ENCODE data around the gene RPTOR.
"Not testable (repeated sequence)": the region's sequence is repeated elsewhere in the genome, so short reads cannot be mapped to it uniquely, and the experiment has no call there.

DNA sequence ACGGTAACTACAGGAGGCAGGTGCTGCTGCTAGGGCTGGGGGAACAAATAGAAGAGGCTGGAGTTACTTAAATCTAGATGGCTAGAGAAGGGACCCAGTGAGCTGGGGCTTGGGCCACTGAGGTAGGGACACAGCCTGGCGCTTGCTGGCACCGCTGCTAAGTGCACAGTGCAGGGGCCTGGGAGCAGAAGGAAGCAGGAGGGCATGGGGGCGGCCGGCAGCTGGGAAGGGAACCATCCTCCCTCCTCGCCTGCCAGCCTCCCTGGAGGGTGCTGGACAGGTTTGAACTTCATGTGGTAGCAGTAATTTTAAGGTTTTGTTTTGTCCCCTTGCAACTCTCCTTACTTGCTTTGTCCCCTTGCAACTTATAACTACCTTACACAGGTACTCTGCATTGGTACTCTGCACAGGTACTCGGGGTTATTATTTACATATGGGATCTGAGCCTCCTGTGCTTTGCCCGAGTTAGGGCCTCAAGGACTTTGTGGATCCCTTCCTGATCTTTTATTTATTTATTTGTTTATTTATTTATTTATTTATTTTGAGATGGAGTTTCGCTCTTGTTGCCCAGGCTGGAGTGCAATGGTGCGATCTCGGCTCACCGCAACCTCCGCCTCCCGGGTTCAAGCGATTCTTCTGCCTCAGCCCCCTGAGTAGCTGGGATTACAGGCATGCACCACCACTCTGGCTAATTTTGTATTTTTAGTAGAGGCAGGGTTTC, 34.2 kb downstream of the RPTOR start:
- TF ChIP-seq, protein P1, sequence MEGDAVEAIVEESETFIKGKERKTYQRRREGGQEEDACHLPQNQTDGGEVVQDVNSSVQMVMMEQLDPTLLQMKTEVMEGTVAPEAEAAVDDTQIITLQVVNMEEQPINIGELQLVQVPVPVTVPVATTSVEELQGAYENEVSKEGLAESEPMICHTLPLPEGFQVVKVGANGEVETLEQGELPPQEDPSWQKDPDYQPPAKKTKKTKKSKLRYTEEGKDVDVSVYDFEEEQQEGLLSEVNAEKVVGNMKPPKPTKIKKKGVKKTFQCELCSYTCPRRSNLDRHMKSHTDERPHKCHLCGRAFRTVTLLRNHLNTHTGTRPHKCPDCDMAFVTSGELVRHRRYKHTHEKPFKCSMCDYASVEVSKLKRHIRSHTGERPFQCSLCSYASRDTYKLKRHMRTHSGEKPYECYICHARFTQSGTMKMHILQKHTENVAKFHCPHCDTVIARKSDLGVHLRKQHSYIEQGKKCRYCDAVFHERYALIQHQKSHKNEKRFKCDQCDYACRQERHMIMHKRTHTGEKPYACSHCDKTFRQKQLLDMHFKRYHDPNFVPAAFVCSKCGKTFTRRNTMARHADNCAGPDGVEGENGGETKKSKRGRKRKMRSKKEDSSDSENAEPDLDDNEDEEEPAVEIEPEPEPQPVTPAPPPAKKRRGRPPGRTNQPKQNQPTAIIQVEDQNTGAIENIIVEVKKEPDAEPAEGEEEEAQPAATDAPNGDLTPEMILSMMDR (IDR thresholded peaks at IDR 0.05 in 4 of 5, conservative IDR thresholded peaks at IDR 0.05 in 1 of 5): not testable (repeated sequence)
- TF ChIP-seq POLR2A (IDR thresholded peaks at IDR 0.05): not testable (repeated sequence)

Data from gastrocnemius medialis (tissue), 4 donors.